K562 (cell line): ENCODE data around the gene ATP5MG. TPM values are rescaled to one million over a fixed set of nuclear protein-coding genes. Genes with fewer than 3 reads are reported as not detected.

ENCODE experiments used
- C11orf30 ChIP-seq: fragments of 450-650 bp; IDR thresholded peaks from 2 replicates; pipeline ENCODE4 v1.6.1; 2016; ENCODE audit warnings: low read depth, mild to moderate bottlenecking
- CAMTA2 ChIP-seq: fragments of 250-450 bp; sonication (Bioruptor Pico); conservative IDR thresholded peaks from 2 replicates; pipeline ENCODE4 v1.5.1; 2022
- CCNT2 ChIP-seq: IDR thresholded peaks from 2 replicates; pipeline ENCODE4 v1.6.1; 2011; ENCODE audit warnings: borderline replicate concordance, low read depth, mild to moderate bottlenecking, moderate library complexity, mixed read lengths, low read length; ENCODE audit not compliant: insufficient read length; ENCODE audit errors: extremely low read depth
- FIP1L1 ChIP-seq: fragments of 200-400 bp; formaldehyde crosslinking; IDR thresholded peaks from 2 replicates; pipeline ENCODE4 v1.6.1; 2018; ENCODE audit warnings: mild to moderate bottlenecking, low read depth, low read length; ENCODE audit not compliant: poor library complexity, severe bottlenecking
- HCFC1 ChIP-seq: IDR thresholded peaks from 2 replicates; pipeline ENCODE4 v1.6.1; 2012; ENCODE audit warnings: low read depth, low read length, improper control_type of control experiment
- HEY1 ChIP-seq: fragments of 250-450 bp; sonication (Bioruptor Pico); IDR thresholded peaks from 2 replicates; pipeline ENCODE4 v1.5.0; 2020; ENCODE audit warnings: mild to moderate bottlenecking, moderate library complexity, borderline replicate concordance
- IFI16 ChIP-seq: fragments of 250-450 bp; sonication (Bioruptor Pico); IDR thresholded peaks from 2 replicates; pipeline ENCODE4 v2.1.2; 2022; ENCODE audit warnings: mild to moderate bottlenecking, inconsistent platforms
- IRF2 ChIP-seq: sonication (generic); formaldehyde crosslinking; IDR thresholded peaks from 2 replicates; pipeline ENCODE4 v1.8.1; 2022; ENCODE audit warnings: mild to moderate bottlenecking, missing genetic modification reagents
- KLF1 ChIP-seq: fragments of 450-650 bp; IDR thresholded peaks from 2 replicates; pipeline ENCODE4 v1.6.1; 2016; ENCODE audit warnings: missing genetic modification characterization, missing compliant biosample characterization
- KLF10 ChIP-seq: fragments of 250-450 bp; sonication (Bioruptor Pico); IDR thresholded peaks from 2 replicates; pipeline ENCODE4 v1.6.1; 2021; ENCODE audit warnings: matching md5 sums
- KLF16 ChIP-seq: IDR thresholded peaks from 2 replicates; pipeline ENCODE4 v1.6.1; 2016; ENCODE audit warnings: antibody characterized with exemption
- MED1 ChIP-seq: sonication (generic); formaldehyde crosslinking; IDR thresholded peaks from 2 replicates; pipeline ENCODE4 v1.8.1; 2023; ENCODE audit warnings: missing genetic modification reagents, borderline replicate concordance
- MXI1 ChIP-seq: IDR thresholded peaks from 2 replicates; pipeline ENCODE4 v1.6.1; 2011; ENCODE audit warnings: low read depth, mild to moderate bottlenecking, improper control_type of control experiment, low read length
- NR0B1 ChIP-seq: fragments of 450-650 bp; IDR thresholded peaks from one replicate; pipeline ENCODE4 v1.6.1; 2018; ENCODE audit warnings: mild to moderate bottlenecking, moderate library complexity; ENCODE audit not compliant: partially characterized antibody
- NRF1 ChIP-seq, 2 experiments: fragments of 450-650 bp; IDR thresholded peaks in 1 of 2; conservative IDR thresholded peaks in 1 of 2; 2 replicates each; pipeline ENCODE4 v1.6.1; 2014; ENCODE audit warnings: mild to moderate bottlenecking in 2 of 2
- RBM15 ChIP-seq: fragments of 200-400 bp; formaldehyde crosslinking; IDR thresholded peaks from 2 replicates; pipeline ENCODE4 v1.6.1; 2018; ENCODE audit warnings: mild to moderate bottlenecking, low read length, moderate library complexity; ENCODE audit not compliant: insufficient read depth
- TBL1XR1 ChIP-seq, 2 experiments: IDR thresholded peaks; 2 replicates each; pipeline ENCODE4 v1.6.1; 2012; ENCODE audit warnings: improper control_type of control experiment in 2 of 2, low read length in 2 of 2, mild to moderate bottlenecking in 1 of 2
- U2AF1 ChIP-seq: fragments of 200-400 bp; formaldehyde crosslinking; optimal IDR thresholded peaks from 2 replicates; pipeline ENCODE3; 2017; ENCODE audit warnings: mild to moderate bottlenecking, low read depth, low read length, moderate library complexity
- ZBTB7A ChIP-seq: IDR thresholded peaks from 2 replicates; pipeline ENCODE4 v1.6.1; 2011; ENCODE audit warnings: low read depth, mild to moderate bottlenecking, low read length, moderate library complexity, borderline replicate concordance; ENCODE audit not compliant: control insufficient read depth
- ZNF316 ChIP-seq: fragments of 450-650 bp; IDR thresholded peaks from 2 replicates; pipeline ENCODE4 v1.6.1; 2016
- ZNF518B ChIP-seq: fragments of 250-450 bp; sonication (Bioruptor Pico); IDR thresholded peaks from 2 replicates; pipeline ENCODE4 v1.5.0; 2021; ENCODE audit warnings: mild to moderate bottlenecking, moderate library complexity
- ZNF583 ChIP-seq: fragments of 250-450 bp; sonication (Bioruptor Pico); IDR thresholded peaks from 2 replicates; pipeline ENCODE4 v1.4.0; 2020
- polyA plus RNA-seq, 8 experiments: library from polyadenylated mRNA; depleted of rRNA in 4 of 8; stranded (reverse) in 5 of 8; unstranded in 3 of 8; fragments of >200 nt; fragmentation: Nextera tagmentation in 2 of 8; fragmentation: Illumina TruSeq in 1 of 8; extraction: Ambion mirVana in 2 of 8; extraction: Trizol in 1 of 8; gene quantifications; 2 replicates each; pipeline versions ENCODE4 v1.2.1 to v1.2.3, GENCODE V29; 2011 to 2014; ENCODE audit warnings: inconsistent platforms in 1 of 8, missing spikeins in 1 of 8
- total RNA-seq, 7 experiments: library from RNA; depleted of rRNA in 6 of 7; stranded (reverse); fragments of >200 nt in 6 of 7; fragmentation: Illumina TruSeq in 2 of 7; extraction: Trizol in 2 of 7; gene quantifications; 2 replicates each; pipeline versions ENCODE4 v1.2.1 to v1.2.3, GENCODE V29; 2011 to 2021; ENCODE audit warnings: low replicate concordance in 1 of 7
- TF ChIP-seq, protein P1 (sequence below), 2 experiments: fragments of 450-650 bp; conservative IDR thresholded peaks; 2 replicates each; pipeline ENCODE4 v1.6.1; 2017; ENCODE audit warnings: mild to moderate bottlenecking in 2 of 2, moderate library complexity in 2 of 2

The ATP5MG gene
- total and polyA plus RNA-seq, 9 of the 15 experiments (the other 6 are each of a cell fraction or from before 2014, with no cell fraction given) = 301 to 2,138 (median 434) TPM

- peak; percentile 91 for TF ChIP-seq U2AF1
- no peak for TF ChIP-seq HEY1 (CRISPR knock-in tag)
- TF ChIP-seq, protein P1, sequence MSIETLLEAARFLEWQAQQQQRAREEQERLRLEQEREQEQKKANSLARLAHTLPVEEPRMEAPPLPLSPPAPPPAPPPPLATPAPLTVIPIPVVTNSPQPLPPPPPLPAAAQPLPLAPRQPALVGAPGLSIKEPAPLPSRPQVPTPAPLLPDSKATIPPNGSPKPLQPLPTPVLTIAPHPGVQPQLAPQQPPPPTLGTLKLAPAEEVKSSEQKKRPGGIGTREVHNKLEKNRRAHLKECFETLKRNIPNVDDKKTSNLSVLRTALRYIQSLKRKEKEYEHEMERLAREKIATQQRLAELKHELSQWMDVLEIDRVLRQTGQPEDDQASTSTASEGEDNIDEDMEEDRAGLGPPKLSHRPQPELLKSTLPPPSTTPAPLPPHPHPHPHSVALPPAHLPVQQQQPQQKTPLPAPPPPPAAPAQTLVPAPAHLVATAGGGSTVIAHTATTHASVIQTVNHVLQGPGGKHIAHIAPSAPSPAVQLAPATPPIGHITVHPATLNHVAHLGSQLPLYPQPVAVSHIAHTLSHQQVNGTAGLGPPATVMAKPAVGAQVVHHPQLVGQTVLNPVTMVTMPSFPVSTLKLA (conservative IDR thresholded peaks at IDR 0.05) = peak; percentile 79 to 84
- peak; percentile 57; the same call in 1 of the 2 replicates for TF ChIP-seq ZBTB7A
- TF ChIP-seq FIP1L1 = peak; percentile 96
- TF ChIP-seq HCFC1 = peak; percentile 92
- TF ChIP-seq TBL1XR1 (IDR thresholded peaks at IDR 0.05; ENCODE audit: low read length in 2 of 2) = peak in 1 of 2 experiments; percentile 99; a peak in 2 of 4 replicates
- peak; percentile 95 for TF ChIP-seq CCNT2
- TF ChIP-seq RBM15 = no peak
- TF ChIP-seq C11orf30 = no peak
- no peak for TF ChIP-seq CAMTA2 (CRISPR knock-in tag)
- TF ChIP-seq IRF2 (CRISPR knock-in tag) = no peak
- TF ChIP-seq KLF16 = no peak
- TF ChIP-seq ZNF518B (CRISPR knock-in tag) = no peak
- peak; percentile 30; the same call in 1 of the 2 replicates for TF ChIP-seq MXI1
- no peak for TF ChIP-seq ZNF316
- no peak for TF ChIP-seq NR0B1
- TF ChIP-seq IFI16 (CRISPR knock-in tag) = no peak
- TF ChIP-seq MED1 (CRISPR knock-in tag) = no peak
- peak; percentile 89; the same call in 1 of the 2 replicates for TF ChIP-seq KLF1 (tag)
- TF ChIP-seq KLF10 = no peak
- 0 out of 4 replicates have a peak, but pooled peaks have one; percentile 31 to 40 for TF ChIP-seq NRF1 (conservative IDR thresholded peaks at IDR 0.05 in 1 of 2, IDR thresholded peaks at IDR 0.05 in 1 of 2)
- TF ChIP-seq ZNF583 (CRISPR knock-in tag) = no peak
These were observed 34.7 kb downstream of the ATP5MG start, which contains the start of gene KMT2A (continued) for GRCh38 chr11:118435893-118436624.
